Heart left ventricle (tissue), 13 donors: ENCODE results near the gene MYO18B.

Experiments used
- CTCF ChIP-seq, 12 donors: fragments of 200-600 bp; sonication (generic) in 4 of 12; IDR thresholded peaks; one replicate each; pipeline versions ENCODE4 v1.5.0 to v1.8.0; 2018 to 2022; ENCODE audit warnings: antibody characterized with exemption in 12 of 12, mild to moderate bottlenecking in 5 of 12
- POLR2A ChIP-seq, 2 donors: fragments of 450-650 bp; IDR thresholded peaks; one replicate each; pipeline ENCODE4 v1.6.1; 2017; ENCODE audit warnings: antibody characterized with exemption in 2 of 2, mild to moderate bottlenecking in 2 of 2, moderate library complexity in 2 of 2
- donor health status: ischemic (EF 13 %, LVEDD 7.1; RV severe dilation, severe dysfunction).
- donor health status: DM: no; HTN: yes; CAD: no.
- donor health status: DM: no; HTN: no; CAD: no.
- donor health status: ischemic (EF 25% LVEDD 6.9; RV normal size, moderate dysfunction).
- donor health status: ischemic (EF 25% LVEDD 5.7; RV mildly dilated, moderate dysfunction).
- donor health status: ischemic (EF 35%, LVEDD 5.7; RV mildly dilated, moderate dysfunction).
- donor health status: nonischemic (EF 11% LVEDD 7.7; RV severe dilation, severe dysfunction).
- donor health status: DM: yes; HTN: yes; CAD: no.
- donor health status: PGD.
- donor health status: ischemic (EF 29% LVEDD 5.4; RV normal size, mild dysfunction).
- donor health status: nonischemic (EF 23%, LVEDD 6.1; RV moderate dilation, normal function).

- TF ChIP-seq POLR2A (IDR thresholded peaks at IDR 0.05) (no peak), CTCF (IDR thresholded peaks at IDR 0.05) (no peak)
Observed at GRCh38 chr22:25716637-25717036, 25.4 kb upstream of the MYO18B start.
